Measurements from ENCODE around the gene ERG. TPM values are rescaled to one million over a fixed set of nuclear protein-coding genes. Genes with fewer than 3 reads are reported as not detected.

Gene ERG
- total and polyA plus RNA-seq, 2 experiments from 2014 or later, result 0.14 to 0.44 TPM

DNA sequence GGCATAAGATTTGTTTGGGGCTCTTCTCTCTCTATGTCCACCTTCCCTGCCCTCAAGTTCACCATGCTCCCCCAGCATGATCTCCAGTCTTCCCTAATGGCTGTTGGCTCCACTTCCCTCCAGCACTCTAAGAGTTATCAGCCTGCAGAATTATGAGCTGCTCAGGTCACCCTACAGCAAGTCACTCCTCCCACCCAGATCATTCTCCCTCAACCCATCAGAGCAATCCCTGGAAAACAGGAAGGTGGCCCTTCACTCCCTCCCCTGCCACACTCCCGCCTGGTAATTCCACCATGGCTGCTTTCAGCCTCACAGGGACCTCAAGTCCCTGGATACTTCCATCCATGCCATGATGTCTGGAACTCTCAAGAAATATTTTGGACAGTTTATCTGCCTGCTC lies 137.0 kb downstream of the ERG start:
- ATAC-seq (no peak), DNase-seq (ENCODE audit: low spot score) (no peak)
- peaks cover 14% of the 10 kb centered on the region; the same call in 2 of the 3 replicates for H3K9me3 Mint-ChIP-seq
- Histone ChIP-seq H3K4me2 (no peak overlapping the region), H3K27me3 (ENCODE audit: insufficient read depth) (no peaks in the 10 kb centered on the region), H3K9me2 (ENCODE audit: insufficient read depth) (0 out of 2 replicates have a peak, but pooled peaks cover 4% of the 10 kb centered on the region), H3K4me1 (ENCODE audit: insufficient read depth) (no peaks in the 10 kb centered on the region), H3K79me2 (replicated peaks; ENCODE audit: insufficient read depth) (no peaks in the 10 kb centered on the region), H3F3A (replicated peaks; ENCODE audit: low read depth) (no peaks in the 10 kb centered on the region), H3K36me3 (ENCODE audit: insufficient read depth) (no peaks in the 10 kb centered on the region), H4K20me1 (replicated peaks; ENCODE audit: insufficient read depth) (no peaks in the 10 kb centered on the region), H2AFZ (no peak overlapping the region), H3K4me3 (no peak overlapping the region), H3K27ac (ENCODE audit: low read depth) (no peak overlapping the region)
- no peak for TF ChIP-seq EZH2phosphoT487 (IDR thresholded peaks at IDR 0.05; ENCODE audit: unreplicated experiment)
- no peak for TF ChIP-seq CREB1 (CRISPR knock-in tag; IDR thresholded peaks at IDR 0.05; ENCODE audit: low read depth)
- TF ChIP-seq ETS1 (IDR thresholded peaks at IDR 0.05), result no peak
- TF ChIP-seq, protein P1, sequence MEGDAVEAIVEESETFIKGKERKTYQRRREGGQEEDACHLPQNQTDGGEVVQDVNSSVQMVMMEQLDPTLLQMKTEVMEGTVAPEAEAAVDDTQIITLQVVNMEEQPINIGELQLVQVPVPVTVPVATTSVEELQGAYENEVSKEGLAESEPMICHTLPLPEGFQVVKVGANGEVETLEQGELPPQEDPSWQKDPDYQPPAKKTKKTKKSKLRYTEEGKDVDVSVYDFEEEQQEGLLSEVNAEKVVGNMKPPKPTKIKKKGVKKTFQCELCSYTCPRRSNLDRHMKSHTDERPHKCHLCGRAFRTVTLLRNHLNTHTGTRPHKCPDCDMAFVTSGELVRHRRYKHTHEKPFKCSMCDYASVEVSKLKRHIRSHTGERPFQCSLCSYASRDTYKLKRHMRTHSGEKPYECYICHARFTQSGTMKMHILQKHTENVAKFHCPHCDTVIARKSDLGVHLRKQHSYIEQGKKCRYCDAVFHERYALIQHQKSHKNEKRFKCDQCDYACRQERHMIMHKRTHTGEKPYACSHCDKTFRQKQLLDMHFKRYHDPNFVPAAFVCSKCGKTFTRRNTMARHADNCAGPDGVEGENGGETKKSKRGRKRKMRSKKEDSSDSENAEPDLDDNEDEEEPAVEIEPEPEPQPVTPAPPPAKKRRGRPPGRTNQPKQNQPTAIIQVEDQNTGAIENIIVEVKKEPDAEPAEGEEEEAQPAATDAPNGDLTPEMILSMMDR (conservative IDR thresholded peaks at IDR 0.05; ENCODE audit: low read depth in 2 of 2), result no peak
- no peak for TF ChIP-seq STAT1 (IDR thresholded peaks at IDR 0.05; ENCODE audit: unreplicated experiment)
- TF ChIP-seq, protein P2, sequence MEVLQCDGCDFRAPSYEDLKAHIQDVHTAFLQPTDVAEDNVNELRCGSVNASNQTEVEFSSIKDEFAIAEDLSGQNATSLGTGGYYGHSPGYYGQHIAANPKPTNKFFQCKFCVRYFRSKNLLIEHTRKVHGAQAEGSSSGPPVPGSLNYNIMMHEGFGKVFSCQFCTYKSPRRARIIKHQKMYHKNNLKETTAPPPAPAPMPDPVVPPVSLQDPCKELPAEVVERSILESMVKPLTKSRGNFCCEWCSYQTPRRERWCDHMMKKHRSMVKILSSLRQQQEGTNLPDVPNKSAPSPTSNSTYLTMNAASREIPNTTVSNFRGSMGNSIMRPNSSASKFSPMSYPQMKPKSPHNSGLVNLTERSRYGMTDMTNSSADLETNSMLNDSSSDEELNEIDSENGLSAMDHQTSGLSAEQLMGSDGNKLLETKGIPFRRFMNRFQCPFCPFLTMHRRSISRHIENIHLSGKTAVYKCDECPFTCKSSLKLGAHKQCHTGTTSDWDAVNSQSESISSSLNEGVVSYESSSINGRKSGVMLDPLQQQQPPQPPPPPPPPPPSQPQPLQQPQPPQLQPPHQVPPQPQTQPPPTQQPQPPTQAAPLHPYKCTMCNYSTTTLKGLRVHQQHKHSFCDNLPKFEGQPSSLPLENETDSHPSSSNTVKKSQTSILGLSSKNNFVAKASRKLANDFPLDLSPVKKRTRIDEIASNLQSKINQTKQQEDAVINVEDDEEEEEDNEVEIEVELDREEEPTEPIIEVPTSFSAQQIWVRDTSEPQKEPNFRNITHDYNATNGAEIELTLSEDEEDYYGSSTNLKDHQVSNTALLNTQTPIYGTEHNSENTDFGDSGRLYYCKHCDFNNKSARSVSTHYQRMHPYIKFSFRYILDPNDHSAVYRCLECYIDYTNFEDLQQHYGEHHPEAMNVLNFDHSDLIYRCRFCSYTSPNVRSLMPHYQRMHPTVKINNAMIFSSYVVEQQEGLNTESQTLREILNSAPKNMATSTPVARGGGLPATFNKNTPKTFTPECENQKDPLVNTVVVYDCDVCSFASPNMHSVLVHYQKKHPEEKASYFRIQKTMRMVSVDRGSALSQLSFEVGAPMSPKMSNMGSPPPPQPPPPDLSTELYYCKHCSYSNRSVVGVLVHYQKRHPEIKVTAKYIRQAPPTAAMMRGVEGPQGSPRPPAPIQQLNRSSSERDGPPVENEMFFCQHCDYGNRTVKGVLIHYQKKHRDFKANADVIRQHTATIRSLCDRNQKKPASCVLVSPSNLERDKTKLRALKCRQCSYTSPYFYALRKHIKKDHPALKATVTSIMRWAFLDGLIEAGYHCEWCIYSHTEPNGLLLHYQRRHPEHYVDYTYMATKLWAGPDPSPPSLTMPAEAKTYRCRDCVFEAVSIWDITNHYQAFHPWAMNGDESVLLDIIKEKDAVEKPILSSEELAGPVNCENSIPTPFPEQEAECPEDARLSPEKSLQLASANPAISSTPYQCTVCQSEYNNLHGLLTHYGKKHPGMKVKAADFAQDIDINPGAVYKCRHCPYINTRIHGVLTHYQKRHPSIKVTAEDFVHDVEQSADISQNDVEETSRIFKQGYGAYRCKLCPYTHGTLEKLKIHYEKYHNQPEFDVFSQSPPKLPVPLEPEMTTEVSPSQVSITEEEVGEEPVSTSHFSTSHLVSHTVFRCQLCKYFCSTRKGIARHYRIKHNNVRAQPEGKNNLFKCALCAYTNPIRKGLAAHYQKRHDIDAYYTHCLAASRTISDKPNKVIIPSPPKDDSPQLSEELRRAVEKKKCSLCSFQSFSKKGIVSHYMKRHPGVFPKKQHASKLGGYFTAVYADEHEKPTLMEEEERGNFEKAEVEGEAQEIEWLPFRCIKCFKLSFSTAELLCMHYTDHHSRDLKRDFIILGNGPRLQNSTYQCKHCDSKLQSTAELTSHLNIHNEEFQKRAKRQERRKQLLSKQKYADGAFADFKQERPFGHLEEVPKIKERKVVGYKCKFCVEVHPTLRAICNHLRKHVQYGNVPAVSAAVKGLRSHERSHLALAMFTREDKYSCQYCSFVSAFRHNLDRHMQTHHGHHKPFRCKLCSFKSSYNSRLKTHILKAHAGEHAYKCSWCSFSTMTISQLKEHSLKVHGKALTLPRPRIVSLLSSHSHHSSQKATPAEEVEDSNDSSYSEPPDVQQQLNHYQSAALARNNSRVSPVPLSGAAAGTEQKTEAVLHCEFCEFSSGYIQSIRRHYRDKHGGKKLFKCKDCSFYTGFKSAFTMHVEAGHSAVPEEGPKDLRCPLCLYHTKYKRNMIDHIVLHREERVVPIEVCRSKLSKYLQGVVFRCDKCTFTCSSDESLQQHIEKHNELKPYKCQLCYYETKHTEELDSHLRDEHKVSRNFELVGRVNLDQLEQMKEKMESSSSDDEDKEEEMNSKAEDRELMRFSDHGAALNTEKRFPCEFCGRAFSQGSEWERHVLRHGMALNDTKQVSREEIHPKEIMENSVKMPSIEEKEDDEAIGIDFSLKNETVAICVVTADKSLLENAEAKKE (CRISPR knock-in tag; IDR thresholded peaks at IDR 0.05), result no peak
- no peak for TF ChIP-seq JUNB (IDR thresholded peaks at IDR 0.05; ENCODE audit: unreplicated experiment)
- no peak for TF ChIP-seq EZH2 (IDR thresholded peaks at IDR 0.05; ENCODE audit: low read depth, unreplicated experiment)
- TF ChIP-seq POLR2AphosphoS5 (IDR thresholded peaks at IDR 0.05; ENCODE audit: low read depth), result no peak
- no peak for TF ChIP-seq ZNF331 (CRISPR knock-in tag; IDR thresholded peaks at IDR 0.05; ENCODE audit: low read depth)
- TF ChIP-seq REST (IDR thresholded peaks at IDR 0.05; ENCODE audit: unreplicated experiment), result no peak
- TF ChIP-seq NANOG (IDR thresholded peaks at IDR 0.05; ENCODE audit: borderline replicate concordance), result no peak
- no peak for TF ChIP-seq ZNF114 (CRISPR knock-in tag; IDR thresholded peaks at IDR 0.05)
- H3K36me3 Mint-ChIP-seq (ENCODE audit: low read depth), result no peaks in the 10 kb centered on the region; the same call in 2 of the 3 replicates
- no peak overlapping the region for H3K27ac Mint-ChIP-seq
- peaks cover 3% of the 10 kb centered on the region for H3K4me1 Mint-ChIP-seq
- H3K27me3 Mint-ChIP-seq (ENCODE audit: insufficient read depth, low read depth, poor library complexity), result peaks cover 2% of the 10 kb centered on the region
- H3K4me3 Mint-ChIP-seq, result no peak overlapping the region
